Gastrocnemius medialis (tissue), 4 donors: ENCODE results near the gene UBAP2. TPM values are rescaled to one million over a fixed set of nuclear protein-coding genes. Genes with fewer than 3 reads are reported as not detected.
"Not testable (repeated sequence)": the region's sequence is repeated elsewhere in the genome, so short reads cannot be mapped to it uniquely, and the experiment has no call there.

Experiments
- ATAC-seq, 2 donors: fragments of 150-250 bp; one replicate each; pipeline ENCODE4 v1.9.1; 2016
- DNase-seq, 2 donors: peaks; one replicate each; pipeline ENCODE4 v3.0.0-alpha.2; 2019
- H3K27ac ChIP-seq, 4 donors: fragments of 200-600 bp; sonication (generic); 1 replicate in 1 of 4; 2 replicates in 3 of 4; pipeline ENCODE4 v1.5.1; 2016 to 2018; ENCODE audit warnings: mild to moderate bottlenecking in 2 of 4, moderate library complexity in 1 of 4
- H3K27me3 ChIP-seq, 3 donors: fragments of 200-600 bp; sonication (generic) in 2 of 3; 1 replicate in 1 of 3; 2 replicates in 2 of 3; pipeline versions ENCODE4 v1.5.1 to v1.6.0; 2016 to 2019; ENCODE audit warnings: mild to moderate bottlenecking in 1 of 3, moderate library complexity in 1 of 3
- H3K36me3 ChIP-seq, 2 donors: fragments of 200-600 bp; sonication (generic) in 1 of 2; one replicate each; pipeline ENCODE4 v1.5.1; 2017 to 2018
- H3K4me1 ChIP-seq, 2 donors: fragments of 200-600 bp; sonication (generic) in 1 of 2; one replicate each; pipeline ENCODE4 v1.5.1; 2016 to 2017; ENCODE audit warnings: mild to moderate bottlenecking in 2 of 2
- H3K4me3 ChIP-seq, 4 donors: fragments of 200-600 bp; sonication (generic) in 3 of 4; 1 replicate in 1 of 4; 2 replicates in 3 of 4; pipeline ENCODE4 v1.5.1; 2016 to 2019; ENCODE audit warnings: mild to moderate bottlenecking in 2 of 4
- H3K9me3 ChIP-seq, 3 donors: fragments of 200-600 bp; sonication (generic) in 2 of 3; 1 replicate in 1 of 3; 2 replicates in 2 of 3; pipeline ENCODE4 v1.5.1; 2016 to 2019
- POLR2A ChIP-seq, 2 donors: fragments of 450-650 bp; IDR thresholded peaks; one replicate each; pipeline ENCODE4 v1.6.1; 2017; ENCODE audit warnings: antibody characterized with exemption in 2 of 2, mild to moderate bottlenecking in 2 of 2, moderate library complexity in 2 of 2
- in situ Hi-C, 4 donors: fragments of 200-750 bp; cut with MboI; loops; one replicate each; pipeline versions ENCODE4 v1.15.0 to v1.8.0; 2017; ENCODE audit warnings: low sequenced_read_pairs in 4 of 4
- intact Hi-C: fragments of 100-400 bp; cut with DNase I; formaldehyde crosslinking; loops from one replicate; pipeline ENCODE4 v1.15.1; 2023; ENCODE audit warnings: low total_unique reads
- total RNA-seq, 4 donors: library from RNA; depleted of rRNA; stranded (reverse); fragments of >200 nt; gene quantifications; one replicate each; pipeline versions ENCODE4 v1.1.0 to v1.2.3, GENCODE V29; 2016
- TF ChIP-seq, protein P1 (sequence below), 5 experiments: fragments of 450-650 bp in 3 of 5; fragments of 200-600 bp in 2 of 5; sonication (generic) in 2 of 5; IDR thresholded peaks in 4 of 5; conservative IDR thresholded peaks in 1 of 5; 1 replicate in 4 of 5; 2 replicates in 1 of 5; pipeline ENCODE4 v1.5.1; 2016 to 2019; ENCODE audit warnings: antibody characterized with exemption in 5 of 5, mild to moderate bottlenecking in 3 of 5, moderate library complexity in 3 of 5

Gene UBAP2
- total RNA-seq, 4 donors from 2014 or later, result 14.6 to 26.6 (median 20.9) TPM

DNA sequence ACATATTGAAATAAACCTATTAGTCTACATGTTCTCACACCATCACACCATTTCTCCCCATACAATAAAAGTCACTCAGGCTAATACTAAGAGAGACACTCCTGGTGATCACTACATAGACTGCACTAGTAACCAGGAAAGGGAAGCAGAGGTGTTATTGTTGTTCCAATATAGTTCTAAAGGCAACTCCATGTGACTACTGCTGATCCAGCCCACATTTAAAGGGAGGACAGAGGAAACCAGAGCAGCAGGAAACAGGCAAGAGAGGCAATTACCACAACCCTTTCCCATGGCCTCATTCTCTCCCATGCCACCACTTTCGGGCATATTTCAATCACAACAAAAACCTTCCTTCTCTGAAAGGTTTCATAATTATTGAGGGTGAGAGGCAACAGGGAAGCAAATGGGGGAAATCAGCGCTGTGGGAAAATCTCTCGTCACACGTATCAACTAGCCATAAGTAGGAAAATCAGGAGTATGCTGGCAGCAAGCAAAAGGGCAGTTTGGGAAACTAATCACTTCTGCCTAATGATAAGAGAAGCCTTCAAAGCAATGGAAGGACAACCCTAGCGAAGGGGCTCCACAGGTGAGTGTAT lies 1.8 kb downstream of the UBAP2 start:
- no peaks in the 10 kb centered on the region for H3K9me3 ChIP-seq
- peaks cover 0 to 7% of the 10 kb centered on the region in 2 donors for H3K36me3 ChIP-seq
- DNase-seq, result no peak
- no peak for ATAC-seq
- H3K4me3 ChIP-seq, result peak overlapping the region in 3 of 4 donors; percentile 8 to 90 (median 81)
- peak overlapping the region; percentile 90 to 97 (median 94) for H3K27ac ChIP-seq
- in situ Hi-C loops (no loop called here), intact Hi-C loops (loop anchor here (10.0 kb wide), 3 partner anchors 128 to 948 kb away; partner anchors contain the start of genes UBAP1 and UBE2R2)
- TF ChIP-seq, protein P1, sequence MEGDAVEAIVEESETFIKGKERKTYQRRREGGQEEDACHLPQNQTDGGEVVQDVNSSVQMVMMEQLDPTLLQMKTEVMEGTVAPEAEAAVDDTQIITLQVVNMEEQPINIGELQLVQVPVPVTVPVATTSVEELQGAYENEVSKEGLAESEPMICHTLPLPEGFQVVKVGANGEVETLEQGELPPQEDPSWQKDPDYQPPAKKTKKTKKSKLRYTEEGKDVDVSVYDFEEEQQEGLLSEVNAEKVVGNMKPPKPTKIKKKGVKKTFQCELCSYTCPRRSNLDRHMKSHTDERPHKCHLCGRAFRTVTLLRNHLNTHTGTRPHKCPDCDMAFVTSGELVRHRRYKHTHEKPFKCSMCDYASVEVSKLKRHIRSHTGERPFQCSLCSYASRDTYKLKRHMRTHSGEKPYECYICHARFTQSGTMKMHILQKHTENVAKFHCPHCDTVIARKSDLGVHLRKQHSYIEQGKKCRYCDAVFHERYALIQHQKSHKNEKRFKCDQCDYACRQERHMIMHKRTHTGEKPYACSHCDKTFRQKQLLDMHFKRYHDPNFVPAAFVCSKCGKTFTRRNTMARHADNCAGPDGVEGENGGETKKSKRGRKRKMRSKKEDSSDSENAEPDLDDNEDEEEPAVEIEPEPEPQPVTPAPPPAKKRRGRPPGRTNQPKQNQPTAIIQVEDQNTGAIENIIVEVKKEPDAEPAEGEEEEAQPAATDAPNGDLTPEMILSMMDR (IDR thresholded peaks at IDR 0.05 in 4 of 5, conservative IDR thresholded peaks at IDR 0.05 in 1 of 5), result no peak
- TF ChIP-seq POLR2A (IDR thresholded peaks at IDR 0.05), result no peak
- no peaks in the 10 kb centered on the region for H3K27me3 ChIP-seq
- H3K4me1 ChIP-seq, result peaks cover 19 to 22% of the 10 kb centered on the region in 2 donors

DNA sequence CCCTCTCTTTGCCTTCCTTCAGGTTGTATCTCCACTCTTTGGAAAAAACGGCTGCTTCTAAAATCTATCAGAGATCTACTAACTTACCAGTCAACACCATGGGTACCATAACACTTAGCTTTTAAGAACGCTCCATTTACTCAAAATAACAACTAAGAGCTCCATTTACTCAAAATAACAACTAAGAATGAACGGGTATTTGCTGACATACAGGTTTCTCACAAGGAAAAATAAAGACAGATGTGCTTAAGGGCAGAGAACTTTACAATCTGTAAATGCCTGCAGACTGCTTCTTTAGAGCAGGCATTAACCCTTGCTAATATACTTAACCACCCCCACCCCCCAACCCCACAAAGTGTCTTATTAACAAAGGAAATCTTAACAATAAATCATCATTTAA lies 2.8 kb downstream of the UBAP2 start:
- Histone ChIP-seq H3K4me1 (peaks cover 19 to 22% of the 10 kb centered on the region in 2 donors), H3K4me3 (no peak overlapping the region), H3K36me3 (peaks cover 0 to 7% of the 10 kb centered on the region in 2 donors), H3K27ac (peak overlapping the region in 3 of 4 donors; percentile 1 to 90 (median 12)), H3K27me3 (no peaks in the 10 kb centered on the region), H3K9me3 (no peaks in the 10 kb centered on the region)
- ATAC-seq, result no peak
- DNase-seq, result no peak
- intact Hi-C loops, result loop anchor here (10.0 kb wide), 3 partner anchors 129 to 949 kb away; partner anchors contain the start of genes UBAP1 and UBE2R2
- in situ Hi-C loops, result no loop called here
- no peak for TF ChIP-seq POLR2A (IDR thresholded peaks at IDR 0.05)
- TF ChIP-seq, protein P1 (IDR thresholded peaks at IDR 0.05 in 4 of 5, conservative IDR thresholded peaks at IDR 0.05 in 1 of 5), result no peak

DNA sequence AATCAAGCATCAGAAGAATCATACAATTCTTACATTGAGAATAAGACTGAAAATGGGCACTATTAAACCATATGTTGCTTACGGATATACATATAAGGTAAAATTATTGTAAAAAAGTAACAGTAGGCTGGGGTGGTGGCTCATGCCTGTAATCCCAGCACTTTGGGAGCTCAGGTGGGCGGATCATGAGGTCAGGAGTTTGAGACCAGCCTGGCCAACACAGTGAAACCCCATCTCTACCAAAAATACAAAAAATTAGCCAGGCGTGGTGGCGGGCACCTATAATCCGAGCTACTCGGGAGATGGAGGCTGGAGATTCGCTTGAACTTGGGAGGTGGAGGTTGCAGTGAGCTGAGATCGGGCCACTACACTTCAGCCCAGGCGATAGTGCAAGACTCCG lies 6.6 kb downstream of the UBAP2 start:
- intact Hi-C loops, result loop anchor here (10.0 kb wide), 3 partner anchors 133 to 953 kb away; partner anchors contain the start of genes UBAP1 and UBE2R2
- H3K4me3 ChIP-seq, H3K9me3 ChIP-seq, ATAC-seq, H3K27me3 ChIP-seq, DNase-seq, H3K36me3 ChIP-seq, in situ Hi-C loops, H3K27ac ChIP-seq: not testable (repeated sequence)
- peaks cover 6 to 13% of the 10 kb centered on the region in 2 donors for H3K4me1 ChIP-seq

DNA sequence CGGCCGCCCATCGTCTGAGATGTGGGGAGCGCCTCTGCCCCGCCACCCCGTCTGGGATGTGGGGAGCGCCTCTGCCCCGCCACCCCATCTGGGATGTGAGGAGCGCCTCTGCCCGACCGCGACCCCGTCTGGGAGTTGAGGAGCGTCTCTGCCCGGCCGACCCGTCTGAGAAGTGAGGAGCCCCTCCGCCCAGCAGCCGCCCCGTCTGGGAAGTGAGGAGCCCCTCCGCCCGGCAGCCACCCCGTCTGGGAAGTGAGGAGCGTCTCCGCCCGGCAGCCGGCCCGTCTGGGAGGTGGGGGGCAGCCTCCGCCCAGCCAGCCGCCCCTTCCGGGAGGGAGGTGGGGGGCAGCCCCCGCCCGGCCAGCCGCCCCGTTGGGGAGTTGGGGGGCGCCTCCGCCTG lies 9.8 kb downstream of the UBAP2 start:
- H3K4me1 ChIP-seq, H3K9me3 ChIP-seq, H3K27me3 ChIP-seq, DNase-seq, H3K4me3 ChIP-seq, H3K36me3 ChIP-seq, intact Hi-C loops, in situ Hi-C loops, ATAC-seq, H3K27ac ChIP-seq: not testable (repeated sequence)

DNA sequence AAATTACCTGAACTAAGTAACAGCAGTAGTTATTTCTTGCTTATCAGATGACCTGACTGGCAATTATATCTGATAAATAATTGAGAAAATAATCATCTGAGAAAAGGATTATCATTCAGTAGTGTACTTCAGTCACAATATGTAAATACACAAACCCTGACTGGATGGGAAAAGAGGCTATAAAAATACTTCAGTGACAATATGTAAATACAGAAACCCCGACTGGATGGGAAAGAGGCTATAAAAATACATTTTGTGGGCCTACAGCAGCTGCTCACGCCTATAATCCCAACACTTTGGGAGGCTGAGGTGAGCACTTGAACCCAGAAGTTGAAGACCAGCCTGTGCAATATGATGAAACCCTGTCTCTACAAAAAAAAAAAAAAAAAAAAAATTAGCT lies 11.1 kb downstream of the UBAP2 start:
- intact Hi-C loops (no loop called here), in situ Hi-C loops (no loop called here)
- H3K4me1 ChIP-seq, result peaks cover 0 to 3% of the 10 kb centered on the region in 2 donors
- no peak overlapping the region for H3K4me3 ChIP-seq
- DNase-seq (no peak), ATAC-seq (no peak)
- no peaks in the 10 kb centered on the region for H3K36me3 ChIP-seq
- no peak for TF ChIP-seq POLR2A (IDR thresholded peaks at IDR 0.05)
- TF ChIP-seq, protein P1 (IDR thresholded peaks at IDR 0.05 in 4 of 5, conservative IDR thresholded peaks at IDR 0.05 in 1 of 5), result no peak
- H3K27me3 ChIP-seq, result no peaks in the 10 kb centered on the region
- H3K9me3 ChIP-seq, result no peaks in the 10 kb centered on the region
- no peak overlapping the region for H3K27ac ChIP-seq
